Mesodermal cell (in vitro differentiated cells): Measurements from ENCODE around the gene SLC19A1.

Experiments
- H3K27ac ChIP-seq: 2 replicates; pipeline ENCODE4 v1.7.0; 2013; ENCODE audit warnings: mild to moderate bottlenecking, low read depth, low read length, moderate library complexity; ENCODE audit not compliant: severe bottlenecking
- H3K36me3 ChIP-seq: 2 replicates; pipeline ENCODE4 v1.7.1; 2013; ENCODE audit warnings: mild to moderate bottlenecking, low read length, moderate library complexity; ENCODE audit not compliant: control insufficient read depth, insufficient read depth
- H3K4me1 ChIP-seq: one replicate; pipeline ENCODE4 v1.7.1; 2013; ENCODE audit warnings: mild to moderate bottlenecking, low read length; ENCODE audit not compliant: insufficient read depth, control insufficient read depth, poor library complexity, severe bottlenecking
- H3K4me3 ChIP-seq: 2 replicates; pipeline ENCODE4 v1.7.0; 2013; ENCODE audit warnings: low read length, control low read depth, mild to moderate bottlenecking; ENCODE audit not compliant: insufficient read depth, poor library complexity, severe bottlenecking; ENCODE audit errors: extremely low read depth
- H3K9me3 ChIP-seq: 2 replicates; pipeline ENCODE4 v1.7.1; 2013; ENCODE audit warnings: mild to moderate bottlenecking, low read length, moderate library complexity; ENCODE audit not compliant: control insufficient read depth
- WGBS, 2 experiments: methylation state at CpG; one replicate each; pipeline ENCODE4 v1.1.5; 2013; ENCODE audit warnings: missing lambda C conversion rate in 2 of 2; ENCODE audit not compliant: insufficient coverage in 2 of 2; 5-methylcytosine and 5-hydroxymethylcytosine counted together

Gene SLC19A1

DNA sequence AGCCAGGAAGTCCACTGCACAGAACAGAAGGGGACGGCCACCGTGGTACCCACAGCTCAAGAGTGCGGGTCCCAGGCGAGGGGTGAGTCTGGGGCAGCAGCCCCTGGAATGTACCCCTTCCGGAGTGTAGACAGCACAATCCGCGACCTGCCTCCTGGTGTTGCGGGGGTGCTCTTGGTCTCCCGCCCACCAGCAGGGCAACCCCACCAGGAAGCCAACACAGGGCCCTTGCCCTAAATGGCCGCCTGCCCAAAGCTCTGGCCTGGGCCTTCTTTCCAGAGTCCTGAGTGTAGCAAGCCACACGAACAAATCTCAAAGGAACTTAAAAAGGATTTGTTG is 1.1 kb upstream of the SLC19A1 start:
- Histone ChIP-seq H3K4me3 (no peak overlapping the region), H3K36me3 (peaks cover 9% of the 10 kb centered on the region), H3K27ac (no peak overlapping the region), H3K4me1 (peaks cover 13% of the 10 kb centered on the region), H3K9me3 (no peaks in the 10 kb centered on the region)
- WGBS, 2 experiments, result 94 to 96% methylated on average over 11 of the region's 11 CpGs

DNA sequence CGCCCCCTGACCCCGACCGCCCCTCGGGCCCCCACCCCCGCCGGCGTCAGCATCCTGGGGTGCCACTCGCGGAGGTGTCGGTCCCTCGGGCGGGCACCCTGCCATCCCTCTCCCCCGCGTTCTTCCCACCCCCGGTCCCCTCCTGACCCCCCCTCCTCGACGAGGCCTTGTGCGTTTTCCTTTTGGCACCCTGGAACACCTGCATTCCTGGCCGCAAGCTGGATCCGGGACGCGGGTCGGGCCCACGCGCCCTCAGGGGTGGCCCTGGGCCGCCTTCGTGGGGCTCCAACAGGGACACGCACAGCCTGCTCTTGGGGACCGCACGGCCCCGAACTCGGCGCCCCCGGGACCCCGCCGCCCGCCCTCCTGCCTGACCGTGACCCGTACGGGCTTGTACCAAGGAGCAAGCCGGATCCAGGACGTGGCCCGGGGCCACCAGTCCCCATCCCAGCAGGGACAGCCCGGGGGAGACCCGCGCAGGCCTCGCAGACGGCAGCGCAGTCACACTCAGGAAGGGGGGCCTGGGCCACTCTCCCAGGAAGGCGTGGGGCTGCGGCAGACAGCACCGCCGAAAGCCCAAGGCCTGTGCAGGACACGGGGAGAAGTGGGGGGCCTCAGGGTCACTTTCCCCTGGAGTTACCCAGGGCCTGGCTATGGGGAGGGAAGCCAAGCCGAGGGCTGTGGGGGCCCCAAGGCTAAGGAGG is 579 bp upstream of the SLC19A1 start:
- H3K4me3 ChIP-seq, result peak overlapping the region; percentile 63
- WGBS, 2 experiments, result 62 to 66% methylated on average over 36 to 42 of the region's 55 CpGs

DNA sequence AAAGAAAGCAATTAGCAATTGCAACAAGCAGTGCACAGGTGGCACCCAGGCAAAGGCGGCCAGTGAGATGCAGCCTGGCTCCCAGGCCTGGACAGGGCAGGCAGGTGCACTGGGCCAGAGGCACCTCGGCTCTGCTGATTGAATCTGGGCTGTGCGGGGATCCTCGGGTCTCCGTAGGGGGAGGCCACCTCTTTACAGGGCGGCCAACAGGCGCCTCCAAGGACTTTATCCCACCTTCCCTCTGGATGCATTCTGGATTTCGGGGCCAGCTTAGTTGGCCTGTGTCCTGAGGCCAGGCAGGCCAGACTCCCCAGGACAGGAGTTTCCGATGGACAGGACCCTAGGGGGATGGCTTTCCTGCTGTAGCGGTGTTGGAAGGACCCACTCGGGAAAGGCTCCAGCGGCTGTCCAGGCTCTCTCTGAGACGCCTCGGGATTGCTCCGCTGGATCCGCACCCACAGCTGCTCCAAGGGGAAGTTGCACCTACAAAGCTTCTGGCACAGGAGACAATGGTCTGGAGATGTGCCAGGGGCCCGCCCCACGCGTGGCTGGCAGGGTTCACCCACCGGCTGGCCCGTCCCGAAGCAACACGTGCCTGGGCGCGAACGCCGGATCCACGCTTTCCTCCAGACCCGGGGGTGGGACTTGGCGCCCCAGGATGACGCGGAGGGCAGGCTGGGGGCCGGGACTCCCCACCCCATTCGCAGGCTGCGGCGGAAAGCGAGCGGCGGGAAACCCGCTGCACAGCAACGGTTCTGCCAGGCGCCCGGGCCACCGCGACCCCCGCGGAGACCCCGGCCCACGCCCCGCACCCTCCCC is 810 bp downstream of the SLC19A1 start:
- Histone ChIP-seq H3K36me3 (peaks cover 14% of the 10 kb centered on the region), H3K9me3 (no peaks in the 10 kb centered on the region)
- 27 to 38% methylated on average over 31 to 43 of the region's 50 CpGs for WGBS, 2 experiments

More for the DNA sequence above, 579 bp upstream of the SLC19A1 start:
- H3K36me3 ChIP-seq, result peaks cover 9% of the 10 kb centered on the region
- H3K27ac ChIP-seq, result no peak overlapping the region
- peaks cover 13% of the 10 kb centered on the region for H3K4me1 ChIP-seq
- H3K9me3 ChIP-seq, result no peaks in the 10 kb centered on the region

DNA sequence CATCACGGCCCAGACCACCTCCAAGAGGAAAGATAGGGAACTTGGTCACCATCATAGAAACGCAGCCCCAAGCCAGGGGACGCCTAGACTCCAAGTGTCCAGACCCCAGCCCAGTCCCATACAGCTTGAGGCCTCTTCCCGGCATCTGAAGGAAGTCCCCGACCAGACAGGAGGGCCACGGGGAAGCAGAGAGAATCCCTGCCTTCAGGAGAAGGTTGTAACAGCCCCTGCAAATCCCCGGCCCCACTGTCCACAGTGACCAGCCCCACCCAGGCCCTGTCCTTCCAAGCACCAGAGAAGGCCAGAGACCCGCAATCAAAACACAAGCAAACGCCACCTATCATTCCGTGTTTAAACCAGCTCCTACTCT is 1.7 kb downstream of the SLC19A1 start:
- Histone ChIP-seq H3K36me3 (peaks cover 21% of the 10 kb centered on the region), H3K4me1 (peaks cover 13% of the 10 kb centered on the region), H3K4me3 (no peak overlapping the region), H3K9me3 (no peaks in the 10 kb centered on the region), H3K27ac (no peak overlapping the region)
- 91 to 92% methylated on average over 9 to 10 of the region's 10 CpGs for WGBS, 2 experiments

More for the DNA sequence above, 810 bp downstream of the SLC19A1 start:
- no peak overlapping the region for H3K27ac ChIP-seq
- peak overlapping the region; percentile 63 for H3K4me3 ChIP-seq
- peaks cover 13% of the 10 kb centered on the region for H3K4me1 ChIP-seq

DNA sequence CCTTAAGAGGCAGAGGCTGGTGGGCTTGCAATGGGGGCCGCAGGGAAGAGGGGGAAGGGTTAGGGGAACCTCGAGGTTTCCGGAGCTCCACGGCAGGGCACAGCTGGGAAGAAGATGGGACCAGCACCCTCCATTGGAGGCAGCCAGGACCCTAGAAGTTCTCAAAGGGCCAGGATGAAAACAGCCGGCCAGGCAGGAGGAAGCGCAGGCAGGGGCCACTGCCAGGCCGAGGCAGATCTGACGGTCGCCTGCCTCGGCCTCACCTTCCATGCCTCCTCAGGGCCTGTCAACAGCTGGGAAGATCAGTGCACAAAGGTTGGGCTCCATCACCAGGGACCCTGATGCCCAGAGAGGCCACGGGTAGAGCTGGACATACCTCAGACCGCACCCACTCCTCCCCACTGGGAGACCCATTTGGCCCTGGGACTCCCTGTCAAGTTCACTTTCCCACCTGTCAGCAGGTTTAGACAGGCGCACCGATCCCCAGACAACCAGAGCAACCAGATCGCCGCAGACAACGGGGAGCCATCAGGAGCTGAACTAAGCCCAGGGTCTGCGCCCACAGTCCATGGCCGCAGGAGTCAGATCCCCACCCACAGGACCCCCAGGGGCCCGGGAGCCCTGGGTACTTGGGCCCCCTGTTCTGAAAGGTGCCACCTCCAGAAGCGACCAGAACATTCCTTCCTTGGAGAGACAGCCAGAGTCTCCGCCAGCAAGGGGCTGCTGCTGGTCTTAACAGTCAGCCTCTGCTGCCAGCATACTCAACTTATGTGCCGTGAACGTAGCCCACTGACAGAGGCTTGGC is 2.2 kb downstream of the SLC19A1 start:
- H3K27ac ChIP-seq, result no peak overlapping the region
- H3K4me3 ChIP-seq, result no peak overlapping the region
- WGBS, 2 experiments, result 94% methylated on average over 17 to 20 of the region's 24 CpGs
- H3K9me3 ChIP-seq, result no peaks in the 10 kb centered on the region
- peaks cover 14% of the 10 kb centered on the region for H3K4me1 ChIP-seq
- peaks cover 21% of the 10 kb centered on the region for H3K36me3 ChIP-seq

DNA sequence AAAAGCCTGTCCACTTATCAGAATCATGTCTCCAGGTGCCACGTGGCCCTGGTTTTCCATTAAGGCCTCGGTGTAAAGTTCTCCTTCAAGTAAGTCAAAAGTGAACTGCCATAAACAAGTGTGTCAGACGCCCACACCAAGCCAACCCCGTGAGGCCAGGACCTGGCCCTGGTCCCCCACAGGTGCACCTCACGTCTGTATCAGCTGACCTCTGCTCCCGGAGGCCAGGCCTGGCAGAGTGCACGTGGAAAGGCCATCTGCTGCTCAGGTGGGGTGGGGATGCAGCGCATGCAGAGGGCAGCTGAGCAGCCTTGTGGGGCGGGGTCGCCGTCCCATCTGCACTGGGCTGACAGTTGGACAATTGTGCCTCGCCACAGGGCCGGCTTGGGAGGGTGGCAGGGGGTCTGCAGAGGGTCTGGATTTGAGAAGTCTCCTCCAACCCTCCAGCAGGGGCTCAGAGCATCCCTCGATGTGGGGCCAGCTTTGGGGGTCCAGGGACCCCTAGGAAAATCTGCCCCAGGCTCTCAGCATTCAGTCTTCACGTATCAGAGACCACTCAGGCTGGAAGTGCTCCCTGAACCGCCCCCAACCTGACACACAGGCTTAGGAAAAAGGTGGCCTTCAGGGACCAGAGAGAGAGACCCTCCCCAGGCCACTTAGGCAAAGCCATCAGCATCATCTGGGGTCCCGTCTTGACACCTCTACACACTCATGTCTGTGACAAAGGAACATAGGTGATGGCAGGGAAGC is 3.0 kb downstream of the SLC19A1 start:
- H3K4me3 ChIP-seq, result no peak overlapping the region
- peaks cover 21% of the 10 kb centered on the region for H3K36me3 ChIP-seq
- H3K9me3 ChIP-seq, result no peaks in the 10 kb centered on the region
- H3K4me1 ChIP-seq, result peaks cover 21% of the 10 kb centered on the region
- no peak overlapping the region for H3K27ac ChIP-seq
- WGBS, 2 experiments, result 93 to 94% methylated on average over 15 of the region's 17 CpGs

DNA sequence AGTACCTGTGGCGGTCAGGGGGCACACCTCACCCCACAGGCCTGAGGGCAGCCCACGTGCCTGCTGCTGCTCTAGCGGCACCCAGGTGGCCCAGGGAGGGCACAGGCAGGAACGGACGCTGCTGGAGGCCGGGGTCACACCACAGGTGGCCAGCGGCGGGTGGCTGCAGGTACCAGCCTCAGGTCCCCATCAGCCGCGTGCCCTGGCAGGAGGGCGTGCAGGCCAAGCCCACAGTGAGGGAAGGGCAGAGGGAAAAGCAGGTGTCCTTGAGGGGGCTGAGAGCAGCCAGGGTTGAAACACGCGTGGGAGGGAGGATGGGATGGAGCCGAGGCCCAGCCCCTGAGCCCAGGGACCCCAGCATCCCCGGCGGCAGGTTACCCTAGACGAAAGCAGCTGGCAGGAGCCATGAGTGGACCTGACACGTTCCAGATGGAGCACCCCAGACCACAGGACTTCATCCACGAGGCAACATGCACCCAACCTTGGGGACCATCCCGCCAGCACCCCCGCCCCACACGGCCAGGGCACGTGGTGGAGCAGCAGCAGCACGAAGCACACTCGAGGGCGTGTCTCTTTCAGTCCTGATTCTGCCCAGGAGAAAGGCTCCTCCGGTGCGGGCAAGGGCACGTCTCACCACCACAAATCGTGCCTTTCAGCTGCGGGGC is 3.7 kb downstream of the SLC19A1 start:
- Histone ChIP-seq H3K9me3 (no peaks in the 10 kb centered on the region), H3K4me3 (no peak overlapping the region), H3K4me1 (peaks cover 24% of the 10 kb centered on the region), H3K36me3 (peaks cover 21% of the 10 kb centered on the region), H3K27ac (no peak overlapping the region)
- WGBS, 2 experiments, result 93 to 96% methylated on average over 27 to 31 of the region's 31 CpGs

DNA sequence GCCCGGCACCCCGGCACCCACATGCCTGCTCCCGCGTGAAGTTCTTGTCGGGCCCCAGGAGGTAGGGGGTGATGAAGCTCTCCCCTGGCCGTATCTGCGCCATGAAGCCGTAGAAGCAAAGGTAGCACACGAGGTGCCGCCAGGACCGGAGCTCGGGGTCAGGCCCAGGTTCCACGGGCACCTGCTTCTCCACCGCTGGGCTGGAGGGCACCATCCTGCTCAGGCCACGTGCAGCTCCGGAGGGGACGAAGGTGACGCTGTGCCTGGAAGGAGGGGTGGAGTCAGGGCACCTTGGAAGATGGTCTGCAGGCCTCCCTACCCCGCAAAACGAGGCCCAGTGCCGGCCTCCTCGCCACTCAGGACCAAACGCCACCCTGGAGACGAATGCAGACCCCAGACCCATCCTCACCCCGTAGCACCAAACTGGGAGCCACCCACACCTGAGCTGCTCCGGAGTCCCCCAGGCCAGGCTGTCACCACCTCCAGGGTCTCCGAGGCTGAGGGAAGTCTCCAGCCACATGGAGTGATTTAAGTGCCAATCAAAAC is 4.4 kb downstream of the SLC19A1 start:
- Histone ChIP-seq H3K4me3 (no peak overlapping the region), H3K9me3 (no peaks in the 10 kb centered on the region), H3K36me3 (peaks cover 21% of the 10 kb centered on the region), H3K4me1 (peaks cover 20% of the 10 kb centered on the region), H3K27ac (no peak overlapping the region)
- WGBS, 2 experiments, result 97 to 98% methylated on average over 23 to 25 of the region's 27 CpGs

DNA sequence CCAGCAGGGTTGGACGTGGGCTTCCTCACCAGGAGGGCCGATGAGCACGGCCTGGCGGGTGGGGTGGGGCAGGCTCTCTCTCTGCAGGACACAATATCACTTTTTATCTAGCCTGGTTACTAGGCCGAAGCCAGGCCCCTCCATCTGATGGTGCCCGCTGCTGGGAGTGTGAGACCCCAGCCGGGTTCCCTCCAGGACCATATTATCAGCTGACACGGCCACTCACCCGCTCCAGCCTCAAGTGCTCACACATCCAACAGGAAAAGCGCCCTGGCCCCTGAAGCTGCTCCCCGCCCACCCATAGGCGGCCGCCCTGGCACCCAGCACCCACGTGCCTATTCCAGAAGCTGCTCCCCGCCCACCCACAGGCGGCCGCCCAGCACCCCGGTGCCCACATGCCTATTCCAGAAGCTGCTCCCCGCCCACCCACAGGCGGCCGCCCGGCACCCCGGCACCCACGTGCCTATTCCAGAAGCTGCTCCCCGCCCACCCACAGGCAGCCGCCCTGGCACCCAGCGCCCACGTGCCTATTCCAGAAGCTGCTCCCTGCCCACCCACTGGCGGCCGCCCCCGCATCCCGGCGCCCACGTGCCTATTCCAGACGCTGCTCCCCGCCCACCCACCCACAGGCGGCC is 5.0 kb downstream of the SLC19A1 start:
- WGBS, 2 experiments, result 82 to 94% methylated on average over 13 to 37 of the region's 37 CpGs
- H3K4me1 ChIP-seq, result peaks cover 20% of the 10 kb centered on the region
- H3K4me3 ChIP-seq, result no peak overlapping the region

More for the DNA sequence above, 5.0 kb downstream of the SLC19A1 start:
- Histone ChIP-seq H3K36me3 (peaks cover 21% of the 10 kb centered on the region), H3K27ac (no peak overlapping the region), H3K9me3 (no peaks in the 10 kb centered on the region)
